K562 (cell line): ENCODE results near the gene ZNF646.

Experiments used
- CBX5 ChIP-seq: IDR thresholded peaks from 2 replicates; pipeline ENCODE4 v1.6.1; 2014; ENCODE audit warnings: low read depth, borderline replicate concordance
- SMC3 ChIP-seq: conservative IDR thresholded peaks from 2 replicates; pipeline ENCODE4 v1.6.1; 2011; ENCODE audit warnings: low read depth, low read length, improper control_type of control experiment; ENCODE audit not compliant: insufficient read depth
- TF ChIP-seq, protein P1 (sequence below): sonication (generic); formaldehyde crosslinking; IDR thresholded peaks from 2 replicates; pipeline ENCODE4 v1.9.0; 2022; ENCODE audit warnings: mild to moderate bottlenecking, missing genetic modification reagents

DNA sequence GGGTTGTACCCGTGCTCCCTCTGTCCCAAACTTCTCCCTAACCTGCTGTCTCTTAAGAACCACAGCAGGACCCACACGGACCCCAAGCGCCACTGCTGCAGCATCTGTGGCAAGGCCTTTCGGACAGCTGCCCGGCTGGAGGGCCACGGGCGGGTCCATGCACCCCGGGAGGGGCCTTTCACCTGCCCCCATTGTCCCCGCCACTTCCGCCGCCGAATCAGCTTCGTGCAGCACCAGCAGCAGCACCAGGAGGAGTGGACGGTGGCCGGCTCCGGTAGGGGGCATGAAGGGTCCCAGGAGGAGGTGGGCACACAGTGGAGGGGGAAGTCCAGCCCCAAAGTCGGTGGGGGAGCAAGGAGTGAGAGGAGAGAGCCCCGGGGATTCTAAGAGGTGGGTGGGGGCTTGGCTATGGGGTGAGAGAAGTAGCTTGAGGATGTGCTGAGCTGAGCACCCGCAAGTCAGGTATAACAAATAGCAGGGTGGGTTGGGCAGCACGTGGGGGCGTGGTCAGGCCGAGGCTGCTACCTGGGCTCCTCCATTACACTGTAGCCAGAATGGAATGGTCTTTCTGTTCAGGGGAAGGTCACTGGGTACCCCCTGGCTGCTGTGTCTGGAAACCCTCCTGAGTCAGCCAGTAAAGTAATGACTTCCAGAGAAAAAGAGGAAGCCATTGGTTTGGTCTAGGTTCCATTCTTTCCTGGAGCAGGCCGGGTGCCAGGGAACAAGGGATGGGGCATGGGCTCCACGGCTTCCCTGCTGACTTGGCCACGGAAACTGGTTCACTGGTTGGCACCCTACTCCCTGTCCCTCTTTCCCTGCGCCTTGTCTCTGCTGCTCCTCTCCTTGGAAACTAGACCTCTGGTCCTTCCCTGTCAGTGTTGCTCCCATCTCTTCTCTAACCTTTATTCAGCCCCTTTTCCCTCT lies 7.5 kb downstream of the ZNF646 start:
- TF ChIP-seq, protein P1, sequence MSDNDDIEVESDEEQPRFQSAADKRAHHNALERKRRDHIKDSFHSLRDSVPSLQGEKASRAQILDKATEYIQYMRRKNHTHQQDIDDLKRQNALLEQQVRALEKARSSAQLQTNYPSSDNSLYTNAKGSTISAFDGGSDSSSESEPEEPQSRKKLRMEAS (CRISPR knock-in tag): no peak
- TF ChIP-seq CBX5: no peak
- no peak for TF ChIP-seq SMC3
